ENCODE results near the gene BACE2.

Gene BACE2

GRCh38 chr21:41245509-41246135, 77.7 kb downstream of the BACE2 start:
- Histone ChIP-seq H3K27me3 (ENCODE audit: insufficient read depth, low read length, poor library complexity) (no peaks in the 10 kb centered on the region), H3K79me2 (ENCODE audit: insufficient read depth, low read length) (no peaks in the 10 kb centered on the region), H4K20me1 (ENCODE audit: insufficient read depth, low read length) (no peaks in the 10 kb centered on the region), H3K9ac (ENCODE audit: low read depth, low read length) (no peak overlapping the region), H3K4me1 (ENCODE audit: insufficient read depth, low read length) (no peaks in the 10 kb centered on the region), H3K27ac (ENCODE audit: low read length) (no peak overlapping the region), H3K4me3 (ENCODE audit: low read depth in 1 of 2, low read length in 2 of 2) (no peak overlapping the region), H3K9me3 (ENCODE audit: insufficient read depth, low read length, severe bottlenecking) (no peaks in the 10 kb centered on the region), H2AFZ (ENCODE audit: low read depth, low read length) (no peak overlapping the region), H3K36me3 (ENCODE audit: insufficient read depth, low read length) (no peaks in the 10 kb centered on the region), H3K4me2 (ENCODE audit: insufficient read depth, low read length) (no peak overlapping the region)
- no peak for DNase-seq
- no peak for ATAC-seq (ENCODE audit: insufficient read depth, low read depth)
- no peak for TF ChIP-seq EZH2 (IDR thresholded peaks at IDR 0.05; ENCODE audit: borderline replicate concordance, low read depth, low read length, severe bottlenecking)
- TF ChIP-seq, protein P1, sequence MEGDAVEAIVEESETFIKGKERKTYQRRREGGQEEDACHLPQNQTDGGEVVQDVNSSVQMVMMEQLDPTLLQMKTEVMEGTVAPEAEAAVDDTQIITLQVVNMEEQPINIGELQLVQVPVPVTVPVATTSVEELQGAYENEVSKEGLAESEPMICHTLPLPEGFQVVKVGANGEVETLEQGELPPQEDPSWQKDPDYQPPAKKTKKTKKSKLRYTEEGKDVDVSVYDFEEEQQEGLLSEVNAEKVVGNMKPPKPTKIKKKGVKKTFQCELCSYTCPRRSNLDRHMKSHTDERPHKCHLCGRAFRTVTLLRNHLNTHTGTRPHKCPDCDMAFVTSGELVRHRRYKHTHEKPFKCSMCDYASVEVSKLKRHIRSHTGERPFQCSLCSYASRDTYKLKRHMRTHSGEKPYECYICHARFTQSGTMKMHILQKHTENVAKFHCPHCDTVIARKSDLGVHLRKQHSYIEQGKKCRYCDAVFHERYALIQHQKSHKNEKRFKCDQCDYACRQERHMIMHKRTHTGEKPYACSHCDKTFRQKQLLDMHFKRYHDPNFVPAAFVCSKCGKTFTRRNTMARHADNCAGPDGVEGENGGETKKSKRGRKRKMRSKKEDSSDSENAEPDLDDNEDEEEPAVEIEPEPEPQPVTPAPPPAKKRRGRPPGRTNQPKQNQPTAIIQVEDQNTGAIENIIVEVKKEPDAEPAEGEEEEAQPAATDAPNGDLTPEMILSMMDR (IDR thresholded peaks at IDR 0.05; ENCODE audit: borderline replicate concordance, extremely low read depth, low read length, poor library complexity, severe bottlenecking), result no peak

GRCh38 chr21:41246808-41247207, 78.8 kb downstream of the BACE2 start:
- Histone ChIP-seq H3K9ac (ENCODE audit: low read depth, low read length) (no peak overlapping the region), H3K79me2 (ENCODE audit: insufficient read depth, low read length) (no peaks in the 10 kb centered on the region), H3K4me3 (ENCODE audit: low read depth in 1 of 2, low read length in 2 of 2) (no peak overlapping the region), H3K36me3 (ENCODE audit: insufficient read depth, low read length) (no peaks in the 10 kb centered on the region), H3K27ac (ENCODE audit: low read length) (no peak overlapping the region), H3K4me2 (ENCODE audit: insufficient read depth, low read length) (no peak overlapping the region), H3K27me3 (ENCODE audit: insufficient read depth, low read length, poor library complexity) (peaks cover 3% of the 10 kb centered on the region), H2AFZ (ENCODE audit: low read depth, low read length) (no peak overlapping the region), H3K4me1 (ENCODE audit: insufficient read depth, low read length) (no peaks in the 10 kb centered on the region), H3K9me3 (ENCODE audit: insufficient read depth, low read length, severe bottlenecking) (no peaks in the 10 kb centered on the region), H4K20me1 (ENCODE audit: insufficient read depth, low read length) (no peaks in the 10 kb centered on the region)
- DNase-seq (no peak), ATAC-seq (ENCODE audit: insufficient read depth, low read depth) (no peak)
- TF ChIP-seq, protein P1 (IDR thresholded peaks at IDR 0.05; ENCODE audit: borderline replicate concordance, extremely low read depth, low read length, poor library complexity, severe bottlenecking), result no peak
- no peak for TF ChIP-seq EZH2 (IDR thresholded peaks at IDR 0.05; ENCODE audit: borderline replicate concordance, low read depth, low read length, severe bottlenecking)

GRCh38 chr21:41247561-41248545, 79.9 kb downstream of the BACE2 start:
- DNase-seq (no peak), ATAC-seq (ENCODE audit: insufficient read depth, low read depth) (no peak)
- Histone ChIP-seq H3K4me3 (ENCODE audit: low read depth in 1 of 2, low read length in 2 of 2) (no peak overlapping the region), H2AFZ (ENCODE audit: low read depth, low read length) (no peak overlapping the region), H4K20me1 (ENCODE audit: insufficient read depth, low read length) (no peaks in the 10 kb centered on the region), H3K4me1 (ENCODE audit: insufficient read depth, low read length) (no peaks in the 10 kb centered on the region), H3K4me2 (ENCODE audit: insufficient read depth, low read length) (no peak overlapping the region), H3K27me3 (ENCODE audit: insufficient read depth, low read length, poor library complexity) (peaks cover 3% of the 10 kb centered on the region), H3K36me3 (ENCODE audit: insufficient read depth, low read length) (no peaks in the 10 kb centered on the region), H3K9ac (ENCODE audit: low read depth, low read length) (no peak overlapping the region), H3K9me3 (ENCODE audit: insufficient read depth, low read length, severe bottlenecking) (no peaks in the 10 kb centered on the region), H3K79me2 (ENCODE audit: insufficient read depth, low read length) (no peaks in the 10 kb centered on the region), H3K27ac (ENCODE audit: low read length) (no peak overlapping the region)
- no peak for TF ChIP-seq EZH2 (IDR thresholded peaks at IDR 0.05; ENCODE audit: borderline replicate concordance, low read depth, low read length, severe bottlenecking)
- TF ChIP-seq, protein P1 (IDR thresholded peaks at IDR 0.05; ENCODE audit: borderline replicate concordance, extremely low read depth, low read length, poor library complexity, severe bottlenecking), result no peak
